Measurements from ENCODE around the gene TOP1.

The TOP1 gene

GRCh38 chr20:41170386-41171105 is 141.9 kb downstream of the TOP1 start:
- no peak for DNase-seq

GRCh38 chr20:41171736-41172295 is 143.2 kb downstream of the TOP1 start:
- DNase-seq: no peak

- no peak for DNase-seq
These were observed 143.9 kb downstream of the TOP1 start for GRCh38 chr20:41172296-41173140.

GRCh38 chr20:41173161-41173721 is 144.6 kb downstream of the TOP1 start:
- DNase-seq: peak; percentile 50 to 60

- no peak for DNase-seq
These were observed 145.2 kb downstream of the TOP1 start for GRCh38 chr20:41173791-41174341.
